Colonic mucosa (tissue), 4 donors: ENCODE measurements around the gene CREB1. TPM values are rescaled to one million over a fixed set of nuclear protein-coding genes. Genes with fewer than 3 reads are reported as not detected.

ENCODE experiments used
- DNase-seq: peaks from one replicate; pipeline ENCODE4 v3.0.0-alpha.2; 2020
- H3K27ac ChIP-seq: fragments of 200-600 bp; one replicate; pipeline ENCODE4 v1.8.0; 2021
- H3K27me3 ChIP-seq: fragments of 200-600 bp; one replicate; pipeline ENCODE4 v1.8.0; 2021
- H3K36me3 ChIP-seq: fragments of 200-600 bp; one replicate; pipeline ENCODE4 v1.8.0; 2021
- H3K4me1 ChIP-seq: fragments of 200-600 bp; one replicate; pipeline ENCODE4 v1.8.0; 2021; ENCODE audit warnings: mild to moderate bottlenecking
- H3K4me3 ChIP-seq: fragments of 200-600 bp; one replicate; pipeline ENCODE4 v1.8.0; 2021
- H3K9ac ChIP-seq, 2 donors: one replicate each; pipeline ENCODE4 v1.7.0; 2013; ENCODE audit warnings: control low read depth in 2 of 2, low read depth in 2 of 2, low read length in 2 of 2
- H3K9me3 ChIP-seq: fragments of 200-600 bp; one replicate; pipeline ENCODE4 v1.8.0; 2021
- intact Hi-C: fragments of 100-400 bp; cut with DNase I; formaldehyde crosslinking; loops from one replicate; pipeline ENCODE4 v1.14.1; 2022
- total RNA-seq, 2 donors: library from RNA; stranded (reverse); fragmentation: NEBNext Ultra II Directional in 1 of 2; extraction: Animal tissue kit (Norgen Biotek cat#: 25700) in 1 of 2; gene quantifications; one replicate each; pipeline ENCODE4 v1.2.1, GENCODE V29; 2021
- TF ChIP-seq, protein P1 (sequence below): fragments of 200-600 bp; IDR thresholded peaks from one replicate; pipeline ENCODE4 v1.8.0; 2022; ENCODE audit warnings: antibody characterized with exemption, mild to moderate bottlenecking
- donor health status: healthy.
- donor health status: DM: no; HTN: no; CAD: no.
- donor health status: DM: no; HTN: no; CAD: no.

The CREB1 gene
- total RNA-seq, 2 donors from 2014 or later, result 46.0 to 55.4 TPM

DNA sequence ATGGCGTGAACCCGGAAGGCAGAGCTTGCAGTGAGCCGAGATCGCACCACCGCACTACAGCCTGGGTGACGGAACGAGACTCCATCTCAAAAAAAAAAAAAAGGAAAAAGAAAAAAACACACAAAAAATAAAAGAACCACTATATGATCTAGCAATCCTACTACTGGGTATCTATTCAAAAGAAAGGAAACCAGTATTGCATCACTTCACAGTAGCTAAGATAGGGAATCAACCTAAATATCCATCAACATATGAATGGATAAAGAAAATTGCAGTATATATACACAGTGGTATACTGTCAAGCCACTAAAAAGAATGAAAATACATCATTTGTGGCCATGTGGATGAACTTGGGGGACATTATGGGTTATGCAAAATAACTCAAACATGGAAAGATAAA lies 57.5 kb downstream of the CREB1 start:
- TF ChIP-seq, protein P1, sequence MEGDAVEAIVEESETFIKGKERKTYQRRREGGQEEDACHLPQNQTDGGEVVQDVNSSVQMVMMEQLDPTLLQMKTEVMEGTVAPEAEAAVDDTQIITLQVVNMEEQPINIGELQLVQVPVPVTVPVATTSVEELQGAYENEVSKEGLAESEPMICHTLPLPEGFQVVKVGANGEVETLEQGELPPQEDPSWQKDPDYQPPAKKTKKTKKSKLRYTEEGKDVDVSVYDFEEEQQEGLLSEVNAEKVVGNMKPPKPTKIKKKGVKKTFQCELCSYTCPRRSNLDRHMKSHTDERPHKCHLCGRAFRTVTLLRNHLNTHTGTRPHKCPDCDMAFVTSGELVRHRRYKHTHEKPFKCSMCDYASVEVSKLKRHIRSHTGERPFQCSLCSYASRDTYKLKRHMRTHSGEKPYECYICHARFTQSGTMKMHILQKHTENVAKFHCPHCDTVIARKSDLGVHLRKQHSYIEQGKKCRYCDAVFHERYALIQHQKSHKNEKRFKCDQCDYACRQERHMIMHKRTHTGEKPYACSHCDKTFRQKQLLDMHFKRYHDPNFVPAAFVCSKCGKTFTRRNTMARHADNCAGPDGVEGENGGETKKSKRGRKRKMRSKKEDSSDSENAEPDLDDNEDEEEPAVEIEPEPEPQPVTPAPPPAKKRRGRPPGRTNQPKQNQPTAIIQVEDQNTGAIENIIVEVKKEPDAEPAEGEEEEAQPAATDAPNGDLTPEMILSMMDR, result no peak
- H3K27me3 ChIP-seq, result no peaks in the 10 kb centered on the region
- H3K36me3 ChIP-seq, result no peaks in the 10 kb centered on the region
- no peak overlapping the region for H3K9ac ChIP-seq
- intact Hi-C loops, result no loop called here
- H3K4me1 ChIP-seq, result no peaks in the 10 kb centered on the region
- H3K27ac ChIP-seq, result no peak overlapping the region
- no peak overlapping the region for H3K4me3 ChIP-seq
- DNase-seq, result no peak
- no peaks in the 10 kb centered on the region for H3K9me3 ChIP-seq

DNA sequence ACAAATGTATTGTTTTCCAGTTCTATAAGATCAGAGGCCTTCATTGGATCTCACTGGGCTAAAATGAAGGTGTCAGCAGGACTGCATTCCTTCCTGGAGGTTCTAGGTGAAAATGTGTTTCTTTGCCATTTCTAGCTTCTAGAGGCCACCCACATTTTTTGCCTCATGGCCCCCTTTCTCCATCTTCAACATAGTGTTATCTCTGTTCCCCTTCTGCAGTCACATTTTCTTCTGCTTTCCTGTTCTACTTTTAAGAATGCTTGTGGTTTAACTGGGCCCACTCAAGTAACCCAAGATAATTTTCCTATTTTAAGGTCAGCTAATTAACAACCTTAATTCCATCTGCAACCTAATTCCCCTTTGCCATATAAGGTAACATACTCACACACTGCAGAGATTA lies 59.4 kb downstream of the CREB1 start:
- Histone ChIP-seq H3K4me1 (no peaks in the 10 kb centered on the region), H3K27me3 (no peaks in the 10 kb centered on the region), H3K4me3 (no peak overlapping the region), H3K36me3 (no peaks in the 10 kb centered on the region), H3K9me3 (no peaks in the 10 kb centered on the region), H3K9ac (no peak overlapping the region), H3K27ac (no peak overlapping the region)
- TF ChIP-seq, protein P1, result no peak
- intact Hi-C loops, result no loop called here
- no peak for DNase-seq

DNA sequence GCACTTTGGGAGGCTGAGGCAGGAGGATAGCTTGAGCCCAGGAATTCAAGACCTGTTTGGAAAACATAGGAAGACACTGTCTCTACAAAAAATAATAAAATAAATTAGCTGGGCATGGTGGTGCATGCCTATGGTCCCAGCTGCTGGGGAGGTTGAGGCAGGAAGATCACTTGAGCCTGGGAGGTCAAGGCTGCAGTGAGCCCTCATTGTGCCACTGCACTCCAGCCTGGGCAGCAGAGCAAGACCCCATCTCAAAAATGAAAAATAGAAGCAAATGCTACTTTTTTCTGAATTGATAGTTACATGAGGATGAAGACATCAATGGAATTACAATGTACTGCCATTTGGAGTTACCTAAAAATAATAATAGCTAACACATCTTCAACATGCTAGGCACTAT lies 63.5 kb downstream of the CREB1 start:
- no peak overlapping the region for H3K27ac ChIP-seq
- intact Hi-C loops, result no loop called here

DNA sequence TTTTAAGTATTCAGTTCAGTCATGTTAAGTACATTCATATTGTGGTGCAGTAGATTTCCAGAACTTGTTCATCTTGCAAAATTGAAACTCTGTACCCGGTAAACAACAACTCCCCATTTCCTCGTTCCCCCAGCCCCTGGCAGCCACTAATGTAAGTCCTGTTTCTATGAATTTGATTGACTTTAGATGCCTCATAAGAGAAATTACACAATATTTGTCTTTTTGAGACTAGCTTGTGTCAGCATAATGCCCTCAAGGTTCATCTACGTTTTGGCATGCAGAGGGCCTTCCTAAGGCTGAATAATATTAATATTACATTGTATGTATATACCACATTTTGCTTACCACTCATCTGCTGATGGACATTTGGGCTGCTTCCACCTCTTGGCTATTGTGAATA lies 64.5 kb downstream of the CREB1 start:
- H3K4me1 ChIP-seq, result no peaks in the 10 kb centered on the region
- no peaks in the 10 kb centered on the region for H3K27me3 ChIP-seq
- no peak overlapping the region for H3K27ac ChIP-seq
- TF ChIP-seq, protein P1, result no peak
- intact Hi-C loops, result no loop called here
- peaks cover 6% of the 10 kb centered on the region for H3K36me3 ChIP-seq
- H3K4me3 ChIP-seq, result no peak overlapping the region
- no peaks in the 10 kb centered on the region for H3K9me3 ChIP-seq
- DNase-seq, result no peak
- no peak overlapping the region for H3K9ac ChIP-seq

More for the DNA sequence above, 63.5 kb downstream of the CREB1 start:
- Histone ChIP-seq H3K4me3 (no peak overlapping the region), H3K36me3 (peaks cover 3% of the 10 kb centered on the region), H3K9me3 (no peaks in the 10 kb centered on the region), H3K27me3 (no peaks in the 10 kb centered on the region), H3K9ac (no peak overlapping the region), H3K4me1 (no peaks in the 10 kb centered on the region)
- no peak for DNase-seq
- TF ChIP-seq, protein P1, result no peak

DNA sequence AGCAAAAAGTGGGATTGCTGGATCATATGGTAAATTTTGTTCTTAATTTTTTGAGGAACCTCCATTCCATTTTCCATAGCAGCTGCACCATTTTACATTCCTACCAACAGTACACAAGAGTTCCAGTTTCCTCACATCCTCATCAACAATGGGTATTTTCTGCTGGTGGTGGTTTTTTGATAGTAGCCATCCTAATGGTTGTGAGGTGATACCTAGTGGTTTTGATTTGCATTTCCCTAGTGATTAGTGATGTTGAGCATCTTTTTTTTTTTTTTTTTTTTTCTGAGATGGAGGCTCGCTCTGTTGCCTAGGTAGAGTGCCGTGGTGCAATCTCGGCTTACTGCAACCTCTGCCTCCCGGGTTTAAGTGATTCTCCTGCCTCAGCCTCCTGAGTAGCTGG lies 65.0 kb downstream of the CREB1 start:
- no peaks in the 10 kb centered on the region for H3K27me3 ChIP-seq
- no peak overlapping the region for H3K9ac ChIP-seq
- H3K4me3 ChIP-seq, result no peak overlapping the region
- H3K4me1 ChIP-seq, result no peaks in the 10 kb centered on the region
- no peaks in the 10 kb centered on the region for H3K9me3 ChIP-seq
- H3K36me3 ChIP-seq, result peaks cover 6% of the 10 kb centered on the region
- no peak overlapping the region for H3K27ac ChIP-seq
- intact Hi-C loops, result no loop called here
- DNase-seq, result no peak
- TF ChIP-seq, protein P1, result no peak

DNA sequence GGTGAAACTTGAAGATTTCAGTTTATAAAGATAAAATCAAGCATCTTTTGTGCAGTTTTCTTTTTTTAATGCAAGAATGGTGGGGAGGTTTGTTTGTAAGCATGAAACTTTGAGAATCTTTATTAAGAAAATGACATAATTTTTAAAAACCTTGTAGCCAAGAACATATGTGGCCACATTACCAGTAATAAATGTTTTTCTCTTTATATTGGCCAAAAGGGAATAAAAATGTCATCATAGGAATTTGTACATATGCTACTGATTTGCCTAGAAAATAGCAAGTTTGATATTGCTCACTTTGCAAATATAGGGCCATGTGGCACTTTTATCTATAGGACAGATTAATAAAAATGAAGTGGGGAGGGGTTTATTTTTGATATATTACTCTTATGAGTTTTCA lies 69.9 kb downstream of the CREB1 start:
- Histone ChIP-seq H3K9me3 (no peaks in the 10 kb centered on the region), H3K4me1 (no peaks in the 10 kb centered on the region), H3K27me3 (no peaks in the 10 kb centered on the region), H3K27ac (no peak overlapping the region), H3K9ac (no peak overlapping the region), H3K4me3 (no peak overlapping the region), H3K36me3 (peaks cover 6% of the 10 kb centered on the region)
- no peak for DNase-seq
- intact Hi-C loops, result no loop called here
- TF ChIP-seq, protein P1, result no peak
